ENCODE measurements around the gene MORN5. TPM values are rescaled to one million over a fixed set of nuclear protein-coding genes. Genes with fewer than 3 reads are reported as not detected.

The MORN5 gene
- total RNA-seq, 1 donor from 2014 or later = 2.1 TPM

- H3K4me3 Mint-ChIP-seq = no peak overlapping the region
- DNase-seq (ENCODE audit: extremely low spot score, unreplicated experiment) = no peak
- no peaks in the 10 kb centered on the region for H3K9me3 Mint-ChIP-seq
- peaks cover 19% of the 10 kb centered on the region for H3K27me3 Mint-ChIP-seq
- H3K27ac Mint-ChIP-seq = no peak overlapping the region
- H3K4me1 Mint-ChIP-seq (ENCODE audit: unreplicated experiment) = peaks cover 4% of the 10 kb centered on the region
- H3K36me3 Mint-ChIP-seq = no peaks in the 10 kb centered on the region
- no peak for TF ChIP-seq CTCF (conservative IDR thresholded peaks at IDR 0.05)
Observed at GRCh38 chr9:122119166-122119521, 40.6 kb upstream of the MORN5 start.

GRCh38 chr9:122119721-122120120 is 40.0 kb upstream of the MORN5 start:
- Mint-ChIP-seq H3K36me3 (no peaks in the 10 kb centered on the region), H3K9me3 (no peaks in the 10 kb centered on the region), H3K27me3 (peaks cover 20% of the 10 kb centered on the region), H3K27ac (no peak overlapping the region), H3K4me1 (ENCODE audit: unreplicated experiment) (peaks cover 4% of the 10 kb centered on the region), H3K4me3 (no peak overlapping the region)
- no peak for TF ChIP-seq CTCF (conservative IDR thresholded peaks at IDR 0.05)
- DNase-seq (ENCODE audit: extremely low spot score, unreplicated experiment) = no peak

- H3K36me3 Mint-ChIP-seq = no peaks in the 10 kb centered on the region
- H3K27ac Mint-ChIP-seq = no peak overlapping the region
- no peaks in the 10 kb centered on the region for H3K9me3 Mint-ChIP-seq
- H3K27me3 Mint-ChIP-seq = peaks cover 22% of the 10 kb centered on the region
- no peak for DNase-seq (ENCODE audit: extremely low spot score, unreplicated experiment)
- no peak for TF ChIP-seq CTCF (conservative IDR thresholded peaks at IDR 0.05)
- H3K4me1 Mint-ChIP-seq (ENCODE audit: unreplicated experiment) = peaks cover 9% of the 10 kb centered on the region
- H3K4me3 Mint-ChIP-seq = no peak overlapping the region
Observed at GRCh38 chr9:122120316-122121071, 39.2 kb upstream of the MORN5 start.

GRCh38 chr9:122121391-122121790 is 38.3 kb upstream of the MORN5 start:
- Mint-ChIP-seq H3K36me3 (no peaks in the 10 kb centered on the region), H3K9me3 (no peaks in the 10 kb centered on the region), H3K4me3 (no peak overlapping the region), H3K27ac (no peak overlapping the region), H3K4me1 (ENCODE audit: unreplicated experiment) (peaks cover 12% of the 10 kb centered on the region), H3K27me3 (peaks cover 28% of the 10 kb centered on the region)
- no peak for DNase-seq (ENCODE audit: extremely low spot score, unreplicated experiment)
- no peak for TF ChIP-seq CTCF (conservative IDR thresholded peaks at IDR 0.05)

GRCh38 chr9:122121931-122122330 is 37.8 kb upstream of the MORN5 start:
- no peak for DNase-seq (ENCODE audit: extremely low spot score, unreplicated experiment)
- H3K27me3 Mint-ChIP-seq = peaks cover 33% of the 10 kb centered on the region
- no peak overlapping the region for H3K4me3 Mint-ChIP-seq
- H3K4me1 Mint-ChIP-seq (ENCODE audit: unreplicated experiment) = peaks cover 15% of the 10 kb centered on the region
- H3K9me3 Mint-ChIP-seq = no peaks in the 10 kb centered on the region
- TF ChIP-seq CTCF (conservative IDR thresholded peaks at IDR 0.05) = no peak
- H3K36me3 Mint-ChIP-seq = no peaks in the 10 kb centered on the region
- no peak overlapping the region for H3K27ac Mint-ChIP-seq

Data from type B pancreatic cell (in vitro differentiated cells).